ENCODE data around the gene RNF103. TPM values are rescaled to one million over a fixed set of nuclear protein-coding genes. Genes with fewer than 3 reads are reported as not detected.

RNF103 gene
- total RNA-seq, 1 donor from 2014 or later: 40.1 TPM

GRCh38 chr2:86617738-86618137 lies 5.9 kb downstream of the RNF103 start:
- no peak for DNase-seq
- intact Hi-C loops (cut with micrococcal nuclease): no loop called here
- Histone ChIP-seq H3K9me3 (replicated peaks) (no peaks in the 10 kb centered on the region), H3K27me3 (ENCODE audit: low read depth) (no peaks in the 10 kb centered on the region), H3K4me3 (no peak overlapping the region), H3K36me3 (peaks cover 66% of the 10 kb centered on the region), H3K4me1 (peaks cover 81% of the 10 kb centered on the region), H3K27ac (replicated peaks) (peak overlapping the region; percentile 15)
- TF ChIP-seq CTCF (IDR thresholded peaks at IDR 0.05; ENCODE audit: borderline replicate concordance): no peak

- intact Hi-C loops (cut with micrococcal nuclease): no loop called here
- Histone ChIP-seq H3K27ac (replicated peaks) (no peak overlapping the region), H3K9me3 (replicated peaks) (no peaks in the 10 kb centered on the region), H3K4me1 (peaks cover 75% of the 10 kb centered on the region), H3K36me3 (peaks cover 71% of the 10 kb centered on the region), H3K4me3 (no peak overlapping the region), H3K27me3 (ENCODE audit: low read depth) (no peaks in the 10 kb centered on the region)
- DNase-seq: no peak
- TF ChIP-seq CTCF (IDR thresholded peaks at IDR 0.05; ENCODE audit: borderline replicate concordance): no peak
Observed at GRCh38 chr2:86617153-86617552, 6.5 kb downstream of the RNF103 start.

GRCh38 chr2:86616502-86616901 lies 7.2 kb downstream of the RNF103 start:
- Histone ChIP-seq H3K36me3 (peaks cover 77% of the 10 kb centered on the region), H3K4me3 (no peak overlapping the region), H3K27me3 (ENCODE audit: low read depth) (no peaks in the 10 kb centered on the region), H3K27ac (replicated peaks) (peak overlapping the region; percentile 16), H3K9me3 (replicated peaks) (no peaks in the 10 kb centered on the region), H3K4me1 (peaks cover 70% of the 10 kb centered on the region)
- intact Hi-C loops (cut with micrococcal nuclease): no loop called here
- no peak for TF ChIP-seq CTCF (IDR thresholded peaks at IDR 0.05; ENCODE audit: borderline replicate concordance)
- DNase-seq: no peak

GRCh38 chr2:86615596-86615995 lies 8.1 kb downstream of the RNF103 start:
- Histone ChIP-seq H3K27ac (replicated peaks) (no peak overlapping the region), H3K4me3 (no peak overlapping the region), H3K27me3 (ENCODE audit: low read depth) (no peaks in the 10 kb centered on the region), H3K36me3 (peaks cover 86% of the 10 kb centered on the region), H3K4me1 (peaks cover 61% of the 10 kb centered on the region), H3K9me3 (replicated peaks) (no peaks in the 10 kb centered on the region)
- intact Hi-C loops (cut with micrococcal nuclease): no loop called here
- TF ChIP-seq CTCF (IDR thresholded peaks at IDR 0.05; ENCODE audit: borderline replicate concordance): no peak
- no peak for DNase-seq

- peaks cover 51% of the 10 kb centered on the region for H3K4me1 ChIP-seq
- no peaks in the 10 kb centered on the region for H3K9me3 ChIP-seq (replicated peaks)
- intact Hi-C loops (cut with micrococcal nuclease): no loop called here
- no peak overlapping the region for H3K4me3 ChIP-seq
- TF ChIP-seq CTCF (IDR thresholded peaks at IDR 0.05; ENCODE audit: borderline replicate concordance): no peak
- DNase-seq: no peak
- peaks cover 88% of the 10 kb centered on the region for H3K36me3 ChIP-seq
- H3K27ac ChIP-seq (replicated peaks): peak overlapping the region; percentile 5
- H3K27me3 ChIP-seq (ENCODE audit: low read depth): no peaks in the 10 kb centered on the region
Observed at GRCh38 chr2:86613515-86613914, 10.2 kb downstream of the RNF103 start.

GRCh38 chr2:86610871-86611270 lies 12.8 kb downstream of the RNF103 start:
- H3K4me1 ChIP-seq: peaks cover 24% of the 10 kb centered on the region
- H3K27me3 ChIP-seq (ENCODE audit: low read depth): no peaks in the 10 kb centered on the region
- no peak for DNase-seq
- no peak for TF ChIP-seq CTCF (IDR thresholded peaks at IDR 0.05; ENCODE audit: borderline replicate concordance)
- H3K27ac ChIP-seq (replicated peaks): no peak overlapping the region
- no peaks in the 10 kb centered on the region for H3K9me3 ChIP-seq (replicated peaks)
- H3K4me3 ChIP-seq: no peak overlapping the region
- H3K36me3 ChIP-seq: peaks cover 95% of the 10 kb centered on the region
- intact Hi-C loops (cut with micrococcal nuclease): no loop called here
